ENCODE data around the gene AFF3.
"Not testable (repeated sequence)": the region's sequence is repeated elsewhere in the genome, so short reads cannot be mapped to it uniquely, and the experiment has no call there.

GRCh38 chr2:99773642-99774041 is 368.7 kb downstream of the AFF3 start:
- not testable (repeated sequence) for TF ChIP-seq CTCF, EP300 (IDR thresholded peaks at IDR 0.05)

Measured in stomach (tissue), 4 donors.